K562 (cell line): ENCODE data around the gene TEPSIN. TPM values are rescaled to one million over a fixed set of nuclear protein-coding genes. Genes with fewer than 3 reads are reported as not detected.

Experiments
- CHD1 ChIP-seq: fragments of 200-600 bp; sonication (generic); IDR thresholded peaks from one replicate; pipeline ENCODE4 v1.6.1; 2012; ENCODE audit warnings: mild to moderate bottlenecking, moderate library complexity, low read length, inconsistent platforms
- DMBX1 ChIP-seq: fragments of 250-450 bp; sonication (Bioruptor Pico); IDR thresholded peaks from 2 replicates; pipeline ENCODE4 v1.8.0; 2022; ENCODE audit warnings: inconsistent platforms, mild to moderate bottlenecking, moderate library complexity, borderline replicate concordance
- ELF1 ChIP-seq: fragments of 200-800 bp; sonication (Bioruptor generic); IDR thresholded peaks from 2 replicates; pipeline ENCODE4 v1.6.1; 2016; ENCODE audit warnings: missing genetic modification characterization, missing compliant biosample characterization
- EWSR1 ChIP-seq: fragments of 450-650 bp; IDR thresholded peaks from 2 replicates; pipeline ENCODE4 v1.6.1; 2018; ENCODE audit warnings: borderline replicate concordance, mild to moderate bottlenecking, low read depth, moderate library complexity; ENCODE audit not compliant: partially characterized antibody
- FOXJ2 ChIP-seq: fragments of 200-800 bp; sonication (Bioruptor generic); IDR thresholded peaks from 2 replicates; pipeline ENCODE4 v1.6.1; 2016; ENCODE audit warnings: missing genetic modification characterization, missing compliant biosample characterization
- FOXJ3 ChIP-seq: sonication (generic); formaldehyde crosslinking; IDR thresholded peaks from 2 replicates; pipeline ENCODE4 v1.4.0; 2020; ENCODE audit warnings: mild to moderate bottlenecking, missing genetic modification reagents
- HDAC6 ChIP-seq: IDR thresholded peaks from 2 replicates; pipeline ENCODE4 v1.6.1; 2012; ENCODE audit warnings: low read depth, mild to moderate bottlenecking, control low read depth, inconsistent platforms, low read length, moderate library complexity
- HINFP ChIP-seq: fragments of 450-650 bp; conservative IDR thresholded peaks from 2 replicates; pipeline ENCODE4 v1.6.1; 2016; ENCODE audit warnings: missing genetic modification characterization, low read depth, mild to moderate bottlenecking, control low read depth, missing compliant biosample characterization
- JUND ChIP-seq, 2 experiments: IDR thresholded peaks; 2 replicates in 1 of 2; 3 replicates in 1 of 2; pipeline ENCODE4 v1.6.1; 2011; ENCODE audit warnings: borderline replicate concordance in 2 of 2, low read depth in 2 of 2, low read length in 2 of 2, improper control_type of control experiment in 1 of 2, missing biosample characterization in 1 of 2, missing genetic modification characterization in 1 of 2, missing genetic modification reagents in 1 of 2
- L3MBTL2 ChIP-seq: fragments of 450-650 bp; IDR thresholded peaks from 2 replicates; pipeline ENCODE4 v1.6.1; 2016; ENCODE audit warnings: mild to moderate bottlenecking, moderate library complexity
- LEF1 ChIP-seq: fragments of 450-650 bp; IDR thresholded peaks from 2 replicates; pipeline ENCODE4 v1.6.1; 2016; ENCODE audit warnings: mild to moderate bottlenecking
- MTF1 ChIP-seq: fragments of 250-450 bp; sonication (Bioruptor Pico); IDR thresholded peaks from 2 replicates; pipeline ENCODE4 v1.9.0; 2021; ENCODE audit warnings: moderate library complexity, mild to moderate bottlenecking, inconsistent platforms, borderline replicate concordance
- NEUROD1 ChIP-seq: fragments of 150-350 bp; IDR thresholded peaks from 2 replicates; pipeline ENCODE4 v1.6.1; 2014; ENCODE audit warnings: borderline replicate concordance, low read length, low read depth; ENCODE audit not compliant: partially characterized antibody
- PCBP2 ChIP-seq: fragments of 200-400 bp; formaldehyde crosslinking; IDR thresholded peaks from 2 replicates; pipeline ENCODE4 v1.6.1; 2018; ENCODE audit warnings: low read length, low read depth, mild to moderate bottlenecking, moderate library complexity; ENCODE audit not compliant: poor library complexity, severe bottlenecking
- PML ChIP-seq: IDR thresholded peaks from 2 replicates; pipeline ENCODE4 v1.6.1; 2012; ENCODE audit warnings: low read length, inconsistent platforms
- POU5F1 ChIP-seq: fragments of 150-350 bp; IDR thresholded peaks from 2 replicates; pipeline ENCODE4 v1.6.1; 2014; ENCODE audit warnings: borderline replicate concordance, low read length, low read depth, mild to moderate bottlenecking; ENCODE audit not compliant: partially characterized antibody
- SIN3A ChIP-seq, 2 experiments: fragments of 150-350 bp in 1 of 2; IDR thresholded peaks; 2 replicates each; pipeline ENCODE4 v1.6.1; 2011 to 2016; ENCODE audit warnings: borderline replicate concordance in 2 of 2, low read depth in 2 of 2, low read length in 2 of 2, mild to moderate bottlenecking in 2 of 2, moderate library complexity in 2 of 2; ENCODE audit not compliant: control insufficient read depth in 1 of 2
- ZNF197 ChIP-seq: fragments of 200-800 bp; sonication (Bioruptor generic); IDR thresholded peaks from 2 replicates; pipeline ENCODE4 v1.6.1; 2016; ENCODE audit warnings: low read depth, missing genetic modification characterization, missing compliant biosample characterization
- ZNF445 ChIP-seq: fragments of 250-450 bp; sonication (Bioruptor Pico); IDR thresholded peaks from 2 replicates; pipeline ENCODE4 v1.4.0; 2020; ENCODE audit warnings: low read depth, mild to moderate bottlenecking, moderate library complexity
- ZNF561 ChIP-seq: fragments of 450-650 bp; formaldehyde crosslinking; conservative IDR thresholded peaks from 2 replicates; pipeline ENCODE4 v1.4.0; 2020; ENCODE audit warnings: mild to moderate bottlenecking, moderate library complexity
- polyA plus RNA-seq, 8 experiments: library from polyadenylated mRNA; depleted of rRNA in 4 of 8; stranded (reverse) in 5 of 8; unstranded in 3 of 8; fragments of >200 nt; fragmentation: Nextera tagmentation in 2 of 8; fragmentation: Illumina TruSeq in 1 of 8; extraction: Ambion mirVana in 2 of 8; extraction: Trizol in 1 of 8; gene quantifications; 2 replicates each; pipeline versions ENCODE4 v1.2.1 to v1.2.3, GENCODE V29; 2011 to 2014; ENCODE audit warnings: inconsistent platforms in 1 of 8, missing spikeins in 1 of 8
- total RNA-seq, 7 experiments: library from RNA; depleted of rRNA in 6 of 7; stranded (reverse); fragments of >200 nt in 6 of 7; fragmentation: Illumina TruSeq in 2 of 7; extraction: Trizol in 2 of 7; gene quantifications; 2 replicates each; pipeline versions ENCODE4 v1.2.1 to v1.2.3, GENCODE V29; 2011 to 2021; ENCODE audit warnings: low replicate concordance in 1 of 7
- TF ChIP-seq, protein P1 (sequence below): sonication (generic); formaldehyde crosslinking; IDR thresholded peaks from 2 replicates; pipeline ENCODE4 v1.8.1; 2023; ENCODE audit warnings: mild to moderate bottlenecking, missing genetic modification reagents
- TF ChIP-seq, protein P2 (sequence below): fragments of 450-650 bp; IDR thresholded peaks from 2 replicates; pipeline ENCODE4 v1.6.1; 2016; ENCODE audit warnings: antibody characterized with exemption

Gene TEPSIN
- total and polyA plus RNA-seq, 9 of the 15 experiments (the other 6 are each of a cell fraction or from before 2014, with no cell fraction given): 0.80 to 29.8 (median 5.3) TPM

DNA sequence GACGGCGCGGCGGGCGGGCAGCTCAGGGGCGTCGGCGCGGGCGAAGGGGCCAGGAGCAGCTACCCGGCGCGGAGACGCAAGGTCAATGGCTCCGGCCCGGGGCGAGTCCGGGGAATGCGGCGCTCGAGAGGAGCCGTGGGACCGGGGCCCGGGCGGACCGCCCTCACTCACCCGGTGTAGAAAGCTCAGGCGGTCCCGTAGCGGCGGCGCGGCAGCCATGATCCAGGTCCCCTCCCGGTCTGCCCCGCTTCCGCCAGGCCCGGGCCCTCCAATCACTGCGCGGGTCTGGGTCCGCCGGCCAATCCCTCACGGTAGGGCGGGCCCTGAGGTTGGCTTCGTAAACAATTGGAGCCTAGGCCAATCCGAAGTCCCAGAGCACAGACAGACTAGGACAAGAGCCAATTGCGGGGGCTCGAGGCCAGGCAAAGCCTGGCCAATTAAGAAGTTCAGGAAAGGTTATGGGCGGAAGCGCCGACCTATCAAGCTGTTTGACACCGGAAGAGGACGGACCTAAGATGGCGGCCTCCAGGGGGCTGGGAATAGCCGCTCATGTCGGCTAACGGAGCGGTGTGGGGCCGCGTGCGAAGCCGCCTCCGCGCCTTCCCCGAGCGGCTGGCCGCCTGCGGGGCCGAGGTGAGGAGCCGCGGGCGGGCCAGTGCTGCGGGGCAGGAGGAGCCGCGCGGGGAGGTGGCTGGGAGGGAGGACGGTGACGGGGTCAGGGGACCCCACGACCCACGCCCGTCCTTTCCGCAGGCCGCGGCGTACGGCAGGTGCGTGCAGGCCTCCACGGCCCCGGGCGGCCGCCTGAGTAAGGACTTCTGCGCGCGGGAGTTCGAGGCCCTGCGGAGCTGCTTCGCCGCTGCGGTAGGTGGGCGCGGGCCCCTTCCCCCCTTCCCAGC is at the start of gene TEPSIN, which contains the start of gene NDUFAF8 (continued):
- TF ChIP-seq EWSR1 (no peak), NEUROD1 (peak; percentile 100), SIN3A (IDR thresholded peaks at IDR 0.05; ENCODE audit: borderline replicate concordance in 2 of 2, control insufficient read depth in 1 of 2, low read depth in 2 of 2, low read length in 2 of 2) (peak; percentile 74 to 80; a peak in 2 of 4 replicates), POU5F1 (no peak), FOXJ3 (CRISPR knock-in tag) (no peak), DMBX1 (CRISPR knock-in tag) (no peak), ZNF197 (no peak), FOXJ2 (tag) (peak; percentile 36; the same call in 1 of the 2 replicates), CHD1 (peak; percentile 72), ZNF445 (CRISPR knock-in tag) (no peak), L3MBTL2 (no peak; the same call in 1 of the 2 replicates), HDAC6 (no peak), ZNF561 (CRISPR knock-in tag) (no peak), MTF1 (CRISPR knock-in tag) (no peak), JUND (IDR thresholded peaks at IDR 0.05; ENCODE audit: borderline replicate concordance, low read depth, low read length) (no peak), JUND (tag; IDR thresholded peaks at IDR 0.05; ENCODE audit: borderline replicate concordance, low read depth, low read length) (no peak), LEF1 (peak; percentile 79), PCBP2 (no peak), HINFP (tag) (no peak), ELF1 (tag) (peak; percentile 100), PML (peak; percentile 55)
- TF ChIP-seq, protein P1, sequence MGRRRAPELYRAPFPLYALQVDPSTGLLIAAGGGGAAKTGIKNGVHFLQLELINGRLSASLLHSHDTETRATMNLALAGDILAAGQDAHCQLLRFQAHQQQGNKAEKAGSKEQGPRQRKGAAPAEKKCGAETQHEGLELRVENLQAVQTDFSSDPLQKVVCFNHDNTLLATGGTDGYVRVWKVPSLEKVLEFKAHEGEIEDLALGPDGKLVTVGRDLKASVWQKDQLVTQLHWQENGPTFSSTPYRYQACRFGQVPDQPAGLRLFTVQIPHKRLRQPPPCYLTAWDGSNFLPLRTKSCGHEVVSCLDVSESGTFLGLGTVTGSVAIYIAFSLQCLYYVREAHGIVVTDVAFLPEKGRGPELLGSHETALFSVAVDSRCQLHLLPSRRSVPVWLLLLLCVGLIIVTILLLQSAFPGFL (CRISPR knock-in tag): no peak
- TF ChIP-seq, protein P2, sequence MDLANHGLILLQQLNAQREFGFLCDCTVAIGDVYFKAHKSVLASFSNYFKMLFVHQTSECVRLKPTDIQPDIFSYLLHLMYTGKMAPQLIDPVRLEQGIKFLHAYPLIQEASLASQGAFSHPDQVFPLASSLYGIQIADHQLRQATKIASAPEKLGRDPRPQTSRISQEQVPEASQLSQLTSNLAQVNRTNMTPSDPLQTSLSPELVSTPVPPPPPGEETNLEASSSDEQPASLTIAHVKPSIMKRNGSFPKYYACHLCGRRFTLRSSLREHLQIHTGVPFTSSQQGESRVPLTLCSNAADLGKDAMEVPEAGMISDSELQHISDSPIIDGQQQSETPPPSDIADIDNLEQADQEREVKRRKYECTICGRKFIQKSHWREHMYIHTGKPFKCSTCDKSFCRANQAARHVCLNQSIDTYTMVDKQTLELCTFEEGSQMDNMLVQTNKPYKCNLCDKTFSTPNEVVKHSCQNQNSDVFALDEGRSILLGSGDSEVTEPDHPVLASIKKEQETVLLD: no peak
